Trophoblast cell (in vitro differentiated cells and primary cell): ENCODE results near the gene MDK.

Source experiments
- DNase-seq, 2 donors: peaks; one replicate each; pipeline ENCODE4 v3.0.0-alpha.2; 2016
- H2AFZ ChIP-seq: 2 replicates; pipeline ENCODE4 v1.6.1; 2013; ENCODE audit warnings: low read length, moderate library complexity, mild to moderate bottlenecking; ENCODE audit not compliant: insufficient read depth, poor library complexity
- H2AK5ac ChIP-seq: 2 replicates; pipeline ENCODE4 v1.6.1; 2013; ENCODE audit warnings: mild to moderate bottlenecking, low read length
- H2BK120ac ChIP-seq: 2 replicates; pipeline ENCODE4 v1.6.1; 2013; ENCODE audit warnings: low read length, mild to moderate bottlenecking, moderate library complexity; ENCODE audit not compliant: insufficient read depth, poor library complexity
- H2BK12ac ChIP-seq: 2 replicates; pipeline ENCODE4 v1.6.1; 2013; ENCODE audit warnings: mild to moderate bottlenecking, low read length, moderate library complexity
- H2BK5ac ChIP-seq: 2 replicates; pipeline ENCODE4 v1.6.1; 2013; ENCODE audit warnings: low read length, low read depth, moderate library complexity, mild to moderate bottlenecking; ENCODE audit not compliant: poor library complexity
- H3K14ac ChIP-seq: 2 replicates; pipeline ENCODE4 v1.6.1; 2013; ENCODE audit warnings: mild to moderate bottlenecking, low read length
- H3K18ac ChIP-seq: 2 replicates; pipeline ENCODE4 v1.6.1; 2013; ENCODE audit warnings: mild to moderate bottlenecking, low read length
- H3K23ac ChIP-seq: 2 replicates; pipeline ENCODE4 v1.6.1; 2013; ENCODE audit warnings: low read length
- H3K27ac ChIP-seq: 2 replicates; pipeline ENCODE4 v1.5.1; 2013; ENCODE audit warnings: low read depth, mild to moderate bottlenecking, inconsistent platforms, low read length, moderate library complexity
- H3K27me3 ChIP-seq: 2 replicates; pipeline ENCODE4 v1.6.1; 2013; ENCODE audit warnings: inconsistent platforms, mild to moderate bottlenecking, low read length, moderate library complexity; ENCODE audit not compliant: insufficient read depth
- H3K36me3 ChIP-seq, 2 experiments: 1 replicate in 1 of 2; 2 replicates in 1 of 2; pipeline ENCODE4 v1.6.1; 2013; ENCODE audit warnings: low read length in 2 of 2, mild to moderate bottlenecking in 2 of 2, moderate library complexity in 1 of 2; ENCODE audit not compliant: insufficient read depth in 2 of 2, control insufficient read depth in 1 of 2
- H3K4ac ChIP-seq: 2 replicates; pipeline ENCODE4 v1.6.1; 2013; ENCODE audit warnings: low read depth, mild to moderate bottlenecking, low read length, moderate library complexity
- H3K4me1 ChIP-seq, 2 experiments: 1 replicate in 1 of 2; 2 replicates in 1 of 2; pipeline ENCODE4 v1.6.1; 2013; ENCODE audit warnings: low read length in 2 of 2, mild to moderate bottlenecking in 2 of 2, moderate library complexity in 1 of 2; ENCODE audit not compliant: insufficient read depth in 2 of 2, control insufficient read depth in 1 of 2
- H3K4me2 ChIP-seq: 2 replicates; pipeline ENCODE4 v1.6.1; 2013; ENCODE audit warnings: inconsistent platforms, mild to moderate bottlenecking, low read length, moderate library complexity
- H3K4me3 ChIP-seq: 2 replicates; pipeline ENCODE4 v1.5.1; 2013; ENCODE audit warnings: mild to moderate bottlenecking, low read depth, low read length, inconsistent platforms
- H3K79me1 ChIP-seq: one replicate; pipeline ENCODE4 v1.6.1; 2013; ENCODE audit warnings: low read length
- H3K79me2 ChIP-seq: 2 replicates; pipeline ENCODE4 v1.6.1; 2013; ENCODE audit warnings: low read length, mild to moderate bottlenecking; ENCODE audit not compliant: control insufficient read depth, insufficient read depth, poor library complexity
- H3K9ac ChIP-seq: 2 replicates; pipeline ENCODE4 v1.6.1; 2013; ENCODE audit warnings: mild to moderate bottlenecking, low read length
- H3K9me3 ChIP-seq: 2 replicates; pipeline ENCODE4 v1.6.1; 2013; ENCODE audit warnings: low read depth, mild to moderate bottlenecking, control low read depth, inconsistent platforms, low read length; ENCODE audit not compliant: insufficient read depth
- H4K12ac ChIP-seq: 2 replicates; pipeline ENCODE4 v1.6.1; 2013; ENCODE audit warnings: low read depth, mild to moderate bottlenecking, low read length, moderate library complexity
- H4K8ac ChIP-seq: 2 replicates; pipeline ENCODE4 v1.6.1; 2013; ENCODE audit warnings: low read depth, mild to moderate bottlenecking, low read length, moderate library complexity
- H4K91ac ChIP-seq: one replicate; pipeline ENCODE4 v1.6.1; 2013; ENCODE audit warnings: low read depth, mild to moderate bottlenecking, low read length, moderate library complexity
- WGBS: extraction: QIAGEN DNeasy Blood & Tissue Kit; methylation state at CpG from one replicate; pipeline ENCODE4 v1.1.7; 2013; ENCODE audit warnings: missing lambda C conversion rate; ENCODE audit not compliant: insufficient read length, insufficient coverage; ENCODE audit errors: extremely low coverage; 5-methylcytosine and 5-hydroxymethylcytosine counted together

Gene MDK

GRCh38 chr11:46366260-46366659 is 15.2 kb upstream of the MDK start:
- no peak overlapping the region for H2AK5ac ChIP-seq
- no peaks in the 10 kb centered on the region for H3K79me1 ChIP-seq
- no peak overlapping the region for H3K14ac ChIP-seq
- DNase-seq, result no peak
- peaks cover 2% of the 10 kb centered on the region for H3K79me2 ChIP-seq
- no peak overlapping the region for H4K12ac ChIP-seq
- H3K27ac ChIP-seq, result no peak overlapping the region
- peaks cover 31 to 37% of the 10 kb centered on the region in 2 experiments for H3K36me3 ChIP-seq
- H3K23ac ChIP-seq, result no peak overlapping the region
- H2BK5ac ChIP-seq, result no peak overlapping the region
- H3K4me1 ChIP-seq, result peaks cover 7 to 15% of the 10 kb centered on the region in 2 experiments
- no peak overlapping the region for H4K91ac ChIP-seq
- no peak overlapping the region for H3K9ac ChIP-seq
- no peak overlapping the region for H4K8ac ChIP-seq
- no peak overlapping the region for H3K18ac ChIP-seq
- H2AFZ ChIP-seq, result no peak overlapping the region
- WGBS, result no CpG with 5 or more reads among the region's 22 CpGs
- H3K27me3 ChIP-seq, result no peaks in the 10 kb centered on the region
- no peak overlapping the region for H2BK12ac ChIP-seq
- no peak overlapping the region for H3K4me3 ChIP-seq
- H3K4ac ChIP-seq, result no peak overlapping the region
- no peak overlapping the region for H2BK120ac ChIP-seq
- H3K4me2 ChIP-seq, result no peak overlapping the region
- no peaks in the 10 kb centered on the region for H3K9me3 ChIP-seq

GRCh38 chr11:46366661-46367161 is 14.8 kb upstream of the MDK start:
- Histone ChIP-seq H3K79me2 (peaks cover 2% of the 10 kb centered on the region), H3K9me3 (no peaks in the 10 kb centered on the region)

GRCh38 chr11:46367244-46367915 is 14.1 kb upstream of the MDK start:
- peaks cover 2% of the 10 kb centered on the region for H3K79me2 ChIP-seq
- H3K9ac ChIP-seq, result no peak overlapping the region
- no peaks in the 10 kb centered on the region for H3K27me3 ChIP-seq
- H2AFZ ChIP-seq, result no peak overlapping the region
- H3K9me3 ChIP-seq, result no peaks in the 10 kb centered on the region
- no peak overlapping the region for H4K91ac ChIP-seq
- H3K4me3 ChIP-seq, result no peak overlapping the region
- no peaks in the 10 kb centered on the region for H3K79me1 ChIP-seq
- H3K14ac ChIP-seq, result no peak overlapping the region
- no peak overlapping the region for H4K12ac ChIP-seq
- peaks cover 42 to 44% of the 10 kb centered on the region in 2 experiments for H3K36me3 ChIP-seq
- no peak overlapping the region for H3K4me2 ChIP-seq
- H3K4ac ChIP-seq, result no peak overlapping the region
- no peak overlapping the region for H2BK5ac ChIP-seq
- H3K23ac ChIP-seq, result no peak overlapping the region
- no peak overlapping the region for H2BK120ac ChIP-seq
- H4K8ac ChIP-seq, result no peak overlapping the region
- H2AK5ac ChIP-seq, result no peak overlapping the region
- H3K27ac ChIP-seq, result no peak overlapping the region
- no peak for DNase-seq
- peaks cover 4 to 15% of the 10 kb centered on the region in 2 experiments for H3K4me1 ChIP-seq
- WGBS, result no CpG with 5 or more reads among the region's 32 CpGs
- H2BK12ac ChIP-seq, result no peak overlapping the region
- H3K18ac ChIP-seq, result no peak overlapping the region

More at GRCh38 chr11:46366661-46367161, 14.8 kb upstream of the MDK start:
- H3K18ac ChIP-seq, result no peak overlapping the region
- H2BK12ac ChIP-seq, result no peak overlapping the region
- H3K4ac ChIP-seq, result no peak overlapping the region
- no peak overlapping the region for H3K9ac ChIP-seq
- H2AFZ ChIP-seq, result no peak overlapping the region
- H3K4me2 ChIP-seq, result no peak overlapping the region
- no CpG with 5 or more reads among the region's 31 CpGs for WGBS
- H3K36me3 ChIP-seq, result peaks cover 35 to 41% of the 10 kb centered on the region in 2 experiments
- H3K14ac ChIP-seq, result no peak overlapping the region
- H3K4me1 ChIP-seq, result peaks cover 7 to 15% of the 10 kb centered on the region in 2 experiments
- no peak overlapping the region for H2BK5ac ChIP-seq
- no peak overlapping the region for H4K12ac ChIP-seq
- H4K91ac ChIP-seq, result no peak overlapping the region
- no peak overlapping the region for H4K8ac ChIP-seq
- no peaks in the 10 kb centered on the region for H3K27me3 ChIP-seq
- H3K79me1 ChIP-seq, result no peaks in the 10 kb centered on the region
- no peak overlapping the region for H2AK5ac ChIP-seq
- H3K27ac ChIP-seq, result no peak overlapping the region
- no peak for DNase-seq
- H3K4me3 ChIP-seq, result no peak overlapping the region
- H3K23ac ChIP-seq, result no peak overlapping the region
- H2BK120ac ChIP-seq, result no peak overlapping the region

- Histone ChIP-seq H3K4me1 (peaks cover 4 to 12% of the 10 kb centered on the region in 2 experiments), H3K23ac (no peak overlapping the region), H3K18ac (no peak overlapping the region), H3K9ac (no peak overlapping the region), H3K79me1 (no peaks in the 10 kb centered on the region), H3K27me3 (no peaks in the 10 kb centered on the region), H4K8ac (no peak overlapping the region), H3K14ac (no peak overlapping the region), H4K91ac (no peak overlapping the region), H2AFZ (no peak overlapping the region), H3K9me3 (no peaks in the 10 kb centered on the region), H3K36me3 (peaks cover 47 to 49% of the 10 kb centered on the region in 2 experiments), H2BK5ac (no peak overlapping the region), H3K4ac (no peak overlapping the region), H2BK120ac (no peak overlapping the region), H3K4me3 (no peak overlapping the region), H3K4me2 (no peak overlapping the region), H2AK5ac (no peak overlapping the region), H4K12ac (no peak overlapping the region), H3K79me2 (peaks cover 2% of the 10 kb centered on the region), H2BK12ac (no peak overlapping the region), H3K27ac (no peak overlapping the region)
- WGBS, result no CpG with 5 or more reads among the region's 12 CpGs
- no peak for DNase-seq
Observed at GRCh38 chr11:46367916-46368267, 13.6 kb upstream of the MDK start.
